ENCODE data around the gene WDR88.

- TF ChIP-seq CTCF (conservative IDR thresholded peaks at IDR 0.05; ENCODE audit: low read length) (no peak), EZH2phosphoT487 (IDR thresholded peaks at IDR 0.05; ENCODE audit: borderline replicate concordance, low read depth, low read length) (no peak)
Measured at GRCh38 chr19:33098055-33098534, 33.8 kb upstream of the WDR88 start.

Data from OCI-LY7 (cell line).